GM04504 (cell line): ENCODE measurements around the gene PLA2G12B.

Experiments
- DNase-seq: peaks from one replicate; pipeline ENCODE4 v3.0.0-alpha.2; 2012; ENCODE audit warnings: low read depth

PLA2G12B gene

GRCh38 chr10:72890086-72890485 lies 64.5 kb downstream of the PLA2G12B start:
- no peak for DNase-seq

GRCh38 chr10:72889391-72889831 lies 65.2 kb downstream of the PLA2G12B start:
- DNase-seq, result no peak

DNA sequence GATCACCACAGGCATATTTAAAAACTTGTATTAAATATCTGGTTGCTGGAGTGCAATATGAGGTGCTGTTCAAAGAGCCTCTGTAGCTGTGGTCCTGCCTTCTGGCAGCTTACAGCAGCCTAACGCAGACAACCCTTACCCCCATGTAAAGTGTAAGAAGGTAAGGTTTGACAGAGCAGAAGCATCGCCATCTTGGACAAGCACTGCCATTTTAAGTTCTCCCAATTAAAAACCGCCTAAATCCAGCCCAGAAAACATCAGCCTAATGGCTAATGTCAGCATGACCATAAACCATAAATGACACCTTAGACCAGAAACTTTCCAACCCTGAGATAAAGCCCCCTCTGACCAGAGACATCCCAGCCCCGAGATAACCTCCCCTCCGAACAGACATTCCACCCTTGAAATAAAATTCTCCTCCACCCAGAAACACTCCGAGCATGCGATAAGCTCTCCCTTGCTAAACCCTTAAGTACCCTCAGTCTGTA lies 66.4 kb downstream of the PLA2G12B start:
- DNase-seq, result no peak

DNA sequence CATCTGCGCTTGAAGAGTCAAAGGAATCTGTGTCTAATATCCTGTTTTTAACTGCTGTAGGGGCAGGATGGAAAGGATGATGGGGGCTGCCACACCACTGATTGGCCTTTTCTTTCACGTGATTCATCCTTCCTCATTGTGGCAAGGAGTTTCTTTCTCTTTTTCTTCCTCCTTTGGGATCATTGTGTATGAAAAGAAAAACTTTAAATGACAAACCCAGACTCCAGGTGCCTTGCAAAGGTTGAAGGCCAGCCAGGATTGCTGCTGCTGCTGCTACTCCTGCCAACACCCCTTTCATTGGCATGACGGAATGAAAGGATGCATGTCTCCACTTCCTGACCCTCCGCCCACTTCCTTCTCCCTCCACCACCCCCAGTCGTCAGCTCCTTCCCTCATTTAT lies 67.6 kb downstream of the PLA2G12B start:
- no peak for DNase-seq

GRCh38 chr10:72886621-72887020 lies 68.0 kb downstream of the PLA2G12B start:
- no peak for DNase-seq

- no peak for DNase-seq
Observed at GRCh38 chr10:72885953-72886352, 68.7 kb downstream of the PLA2G12B start.
